Heart right ventricle (tissue), 16 donors: ENCODE data around the gene KCNJ11. TPM values are rescaled to one million over a fixed set of nuclear protein-coding genes. Genes with fewer than 3 reads are reported as not detected.

Source experiments
- ATAC-seq, 8 donors: fragments of 200-7000 bp; cut with Tn5 transposase; one replicate each; pipeline ENCODE4 v1.9.1; 2020; ENCODE audit warnings: mild to moderate bottlenecking in 8 of 8, moderate library complexity in 8 of 8, moderate number of reproducible peaks in 1 of 8
- DNase-seq, 2 donors: peaks; one replicate each; pipeline ENCODE4 v3.0.0-alpha.2; 2020
- H3K27ac ChIP-seq, 10 donors: fragments of 200-600 bp; sonication (generic) in 2 of 10; one replicate each; pipeline versions ENCODE4 v1.5.0 to v1.8.0; 2020 to 2022; ENCODE audit warnings: mild to moderate bottlenecking in 3 of 10
- H3K27me3 ChIP-seq, 7 donors: fragments of 200-600 bp; one replicate each; pipeline ENCODE4 v1.8.0; 2021 to 2022; ENCODE audit warnings: mild to moderate bottlenecking in 2 of 7
- H3K36me3 ChIP-seq, 9 donors: fragments of 200-600 bp; sonication (generic) in 1 of 9; one replicate each; pipeline versions ENCODE4 v1.5.0 to v1.8.0; 2020 to 2022; ENCODE audit warnings: mild to moderate bottlenecking in 2 of 9
- H3K4me1 ChIP-seq, 9 donors: fragments of 200-600 bp; sonication (generic) in 1 of 9; one replicate each; pipeline versions ENCODE4 v1.5.0 to v1.8.0; 2020 to 2022; ENCODE audit warnings: mild to moderate bottlenecking in 4 of 9
- H3K4me3 ChIP-seq, 10 donors: fragments of 200-600 bp; sonication (generic) in 2 of 10; one replicate each; pipeline versions ENCODE4 v1.5.0 to v1.8.0; 2020 to 2022; ENCODE audit warnings: mild to moderate bottlenecking in 7 of 10, moderate library complexity in 2 of 10
- H3K9me3 ChIP-seq, 11 donors: fragments of 200-600 bp in 10 of 11; sonication (generic) in 2 of 11; one replicate each; pipeline versions ENCODE4 v1.5.0 to v1.8.0; 2013 to 2022; ENCODE audit warnings: mild to moderate bottlenecking in 2 of 11, control low read depth in 1 of 11, moderate library complexity in 1 of 11
- CTCF ChIP-seq, 9 donors: fragments of 200-600 bp; sonication (generic) in 2 of 9; IDR thresholded peaks; one replicate each; pipeline versions ENCODE4 v1.5.0 to v1.8.0; 2021 to 2022; ENCODE audit warnings: antibody characterized with exemption in 9 of 9, mild to moderate bottlenecking in 5 of 9, moderate library complexity in 1 of 9
- WGBS, 2 donors: extraction: QIAGEN DNeasy Blood & Tissue Kit; methylation state at CpG; one replicate each; pipeline ENCODE4 v1.1.7; 2013; ENCODE audit warnings: inconsistent platforms in 1 of 2; 5-methylcytosine and 5-hydroxymethylcytosine counted together
- intact Hi-C, 10 donors: fragments of 100-400 bp; cut with DNase I; formaldehyde crosslinking; loops; one replicate each; pipeline versions ENCODE4 v1.11.1 to v1.14.2; 2022
- polyA plus RNA-seq, 2 donors: library from polyadenylated mRNA; stranded (reverse); fragments of 200-250 nt; gene quantifications; one replicate each; pipeline ENCODE4 v1.2.3, GENCODE V29; 2013
- total RNA-seq, 10 donors: library from RNA; stranded (reverse); fragmentation: NEBNext Ultra II Directional in 3 of 10; extraction: Animal tissue kit (Norgen Biotek cat#: 25700) in 3 of 10; gene quantifications; one replicate each; pipeline versions ENCODE4 v1.2.1 to v1.2.4, GENCODE V29; 2021 to 2023
- donor health status: Arrhythmogenic right ventricular cardiomyopathy.
- donor health status: ischemic (EF 13 %, LVEDD 7.1; RV severe dilation, severe dysfunction).
- donor health status: healthy with polysubstance abuse.
- donor health status: DM: no; HTN: yes; CAD: no.
- donor health status: DM: no; HTN: no; CAD: no.
- donor health status: ischemic (EF 25% LVEDD 6.9; RV normal size, moderate dysfunction).
- donor health status: ischemic (EF 25% LVEDD 5.7; RV mildly dilated, moderate dysfunction).
- donor health status: healthy.
- donor health status: DM: yes; HTN: yes; CAD: no.
- donor health status: Ischemic cardiomyopathy.
- donor health status: ischemic (EF 35%, LVEDD 5.7; RV mildly dilated, moderate dysfunction).
- donor health status: nonischemic (EF 11% LVEDD 7.7; RV severe dilation, severe dysfunction).
- donor health status: DM: yes; HTN: yes; CAD: no.
- donor health status: PGD.
- donor health status: ischemic (EF 29% LVEDD 5.4; RV normal size, mild dysfunction).
- donor health status: nonischemic (EF 23%, LVEDD 6.1; RV moderate dilation, normal function).

KCNJ11 gene
- total and polyA plus RNA-seq, 12 donors, result 8.9 to 27.0 (median 13.9) TPM

DNA sequence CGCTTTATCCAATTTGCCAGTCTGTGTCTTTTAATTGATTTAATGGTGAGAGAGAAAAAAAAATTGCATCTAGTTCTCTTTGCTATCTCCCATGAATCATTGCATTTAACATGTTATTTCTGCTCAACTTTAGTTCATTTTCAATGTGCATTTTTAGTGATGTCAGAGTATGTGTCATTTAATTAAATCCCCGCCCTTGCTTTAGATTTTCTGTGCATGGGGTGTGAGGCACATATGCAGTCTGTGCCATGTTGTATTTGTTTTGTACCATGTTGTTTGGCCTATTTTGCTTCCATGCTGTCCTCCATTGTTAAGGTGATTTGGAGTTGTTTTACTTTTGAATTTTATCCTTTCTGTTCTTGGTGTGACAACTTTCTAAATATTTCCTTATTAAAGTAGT lies 45.2 kb downstream of the KCNJ11 start:
- Histone ChIP-seq H3K27ac (no peak overlapping the region), H3K9me3 (no peaks in the 10 kb centered on the region), H3K27me3 (no peaks in the 10 kb centered on the region), H3K4me1 (no peaks in the 10 kb centered on the region), H3K36me3 (peaks cover 0 to 6% (median 0%) of the 10 kb centered on the region in 9 donors), H3K4me3 (no peak overlapping the region)
- WGBS, 2 donors, result 98 to 100% methylated on average over 2 of the region's 2 CpGs
- no peak for TF ChIP-seq CTCF (IDR thresholded peaks at IDR 0.05)
- ATAC-seq (no peak), DNase-seq (no peak)
- intact Hi-C loops, result no loop called here

Other genes with a start within 250 kb of the KCNJ11 start
- gene PIK3C2A, start 180.7 kb downstream of the KCNJ11 start, total RNA-seq, result 10 to 100 TPM; 29.9 to 43.7 (median 32.7) TPM
- 10 to 100 TPM in 1 of 2 donors, 1 to 10 TPM in 1; 6.7 to 17.9 TPM for gene PIK3C2A, start 180.7 kb downstream of the KCNJ11 start, polyA plus RNA-seq
- gene NUCB2, start 111.9 kb downstream of the KCNJ11 start, total RNA-seq, result 100 to 1,000 TPM in 5 of 10 donors, 10 to 100 TPM in 5; 78.8 to 175 (median 99.8) TPM
- 100 to 1,000 TPM; 139 to 156 TPM for gene NUCB2, start 111.9 kb downstream of the KCNJ11 start, polyA plus RNA-seq
- 1 to 10 TPM in 7 of 10 donors, under 1 TPM in 3; 0.64 to 2.1 (median 1.3) TPM for gene NCR3LG1, start 36.9 kb downstream of the KCNJ11 start, total RNA-seq
- gene NCR3LG1, start 36.9 kb downstream of the KCNJ11 start, polyA plus RNA-seq, result under 1 TPM; 0.07 to 0.29 TPM
- 1 to 10 TPM in 9 of 10 donors, under 1 TPM in 1; 0.47 to 7.5 (median 4.9) TPM for gene ABCC8, start 88.2 kb upstream of the KCNJ11 start, total RNA-seq
- gene ABCC8, start 88.2 kb upstream of the KCNJ11 start, polyA plus RNA-seq, result 1 to 10 TPM; 1.3 to 8.6 TPM
- gene USH1C, start 155.8 kb upstream of the KCNJ11 start, total RNA-seq, result 1 to 10 TPM in 1 of 10 donors, under 1 TPM in 1, not detected in 8; 0.97 to 1.9 TPM
- under 1 TPM in 1 of 2 donors, not detected in 1; 0.22 TPM for gene USH1C, start 155.8 kb upstream of the KCNJ11 start, polyA plus RNA-seq
- not detected for gene OTOG, start 158.6 kb upstream of the KCNJ11 start, total RNA-seq
- not detected for gene OTOG, start 158.6 kb upstream of the KCNJ11 start, polyA plus RNA-seq